ENCODE measurements around the gene DNAJB6.

DNAJB6 gene

DNA sequence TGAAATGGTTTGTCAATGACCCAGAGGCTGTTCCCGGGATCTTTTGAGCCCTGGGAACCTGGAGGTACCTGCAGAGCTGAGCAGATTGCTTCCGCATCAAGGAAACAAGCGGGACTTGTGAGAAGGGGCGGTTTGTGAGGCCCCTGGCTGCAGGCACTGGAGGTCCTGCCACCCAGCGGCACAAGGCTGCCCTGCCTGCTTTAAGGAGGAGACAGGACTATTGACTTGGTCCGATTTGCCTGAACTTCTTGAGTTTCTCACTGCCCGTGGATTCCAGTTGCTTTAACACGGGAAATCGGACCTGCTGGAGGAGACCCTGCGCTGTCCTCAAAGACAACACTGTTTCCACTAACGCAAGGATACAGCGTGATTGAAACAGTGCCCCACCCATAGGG is 130.1 kb downstream of the DNAJB6 start:
- FAIRE-seq: no peak
- no peak for DNase-seq (ENCODE audit: insufficient read length, low spot score)
- TF ChIP-seq PAX5 (IDR thresholded peaks at IDR 0.05; ENCODE audit: insufficient read depth, low read length, severe bottlenecking) (no peak), TAF1 (IDR thresholded peaks at IDR 0.05; ENCODE audit: low read depth, low read length) (no peak)
